Chondrocyte (in vitro differentiated cells): ENCODE data around the gene SORT1. TPM values are rescaled to one million over a fixed set of nuclear protein-coding genes. Genes with fewer than 3 reads are reported as not detected.
"Not testable (repeated sequence)": the region's sequence is repeated elsewhere in the genome, so short reads cannot be mapped to it uniquely, and the experiment has no call there.

ENCODE experiments used
- DNase-seq: peaks from one replicate; pipeline ENCODE4 v3.0.0; 2021; ENCODE audit warnings: mixed read lengths, low spot score
- H3K27ac Mint-ChIP-seq: one replicate; pipeline ENCODE4 v1.8.0; 2021; ENCODE audit warnings: mild to moderate bottlenecking, moderate library complexity, mixed read lengths; ENCODE audit not compliant: unreplicated experiment
- H3K27me3 Mint-ChIP-seq: 2 replicates; pipeline ENCODE4 v1.8.0; 2021; ENCODE audit warnings: low read depth, mixed read lengths
- H3K36me3 Mint-ChIP-seq: 2 replicates; pipeline ENCODE4 v1.8.0; 2021; ENCODE audit warnings: low read depth, mixed read lengths
- H3K4me1 Mint-ChIP-seq: 2 replicates; pipeline ENCODE4 v1.8.0; 2021; ENCODE audit warnings: low read depth, mild to moderate bottlenecking, mixed read lengths
- H3K4me3 Mint-ChIP-seq: one replicate; pipeline ENCODE4 v1.8.0; 2021; ENCODE audit warnings: mild to moderate bottlenecking, moderate library complexity, mixed read lengths; ENCODE audit not compliant: unreplicated experiment
- H3K9me3 Mint-ChIP-seq: 2 replicates; pipeline ENCODE4 v1.8.0; 2021; ENCODE audit warnings: low read depth, mixed read lengths
- CTCF ChIP-seq: fragments of 200-600 bp; sonication (generic); IDR thresholded peaks from 2 replicates; pipeline ENCODE4 v1.5.0; 2021; ENCODE audit warnings: antibody characterized with exemption, mild to moderate bottlenecking, moderate library complexity
- total RNA-seq: library from RNA; stranded (reverse); gene quantifications from 3 replicates; pipeline ENCODE4 v1.2.1, GENCODE V29; 2021

Gene SORT1
- total RNA-seq, 1 donor from 2014 or later = 107 TPM

DNA sequence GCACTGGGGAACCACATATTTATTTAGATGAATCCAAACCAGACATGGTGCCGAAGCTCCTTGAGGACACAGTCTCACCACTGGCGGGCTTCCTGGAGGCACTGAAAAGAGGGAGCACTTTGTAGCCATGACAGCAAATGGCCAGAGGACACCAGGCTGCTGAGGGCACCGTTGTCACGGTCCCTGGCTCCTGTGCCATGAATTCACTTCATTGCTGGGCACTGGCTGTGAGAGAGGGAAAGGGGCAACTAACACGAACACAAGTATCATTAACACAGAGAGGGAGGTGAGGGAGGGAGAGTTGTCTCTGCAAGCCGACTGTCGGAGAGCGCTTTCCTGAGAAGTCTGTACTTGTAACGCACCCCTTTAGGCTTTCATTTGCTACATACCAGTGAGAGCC, 105.4 kb downstream of the SORT1 start:
- H3K9me3 Mint-ChIP-seq = no peaks in the 10 kb centered on the region
- H3K27me3 Mint-ChIP-seq = no peaks in the 10 kb centered on the region

DNA sequence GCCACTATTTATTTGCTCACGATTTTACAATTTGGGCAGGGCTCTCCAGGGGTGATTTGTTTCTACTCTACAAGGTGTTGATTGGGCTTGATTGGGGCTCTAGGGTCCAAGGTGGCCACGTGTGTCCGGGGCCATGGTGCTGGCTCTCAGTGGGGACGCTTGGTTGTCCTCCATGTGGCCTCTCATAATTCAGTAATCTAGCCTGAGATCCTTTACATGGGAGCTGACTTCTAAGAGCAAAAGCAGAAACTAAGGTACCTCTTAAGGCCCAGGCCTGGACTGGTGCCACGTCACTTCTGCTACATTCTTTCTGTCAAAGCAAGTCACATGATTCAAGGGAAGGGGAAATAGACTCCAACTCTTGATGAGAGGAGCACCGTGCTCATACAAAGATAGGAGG, 106.7 kb downstream of the SORT1 start:
- no peak overlapping the region for H3K4me3 Mint-ChIP-seq
- H3K27me3 Mint-ChIP-seq = no peaks in the 10 kb centered on the region
- no peak overlapping the region for H3K27ac Mint-ChIP-seq
- H3K36me3 Mint-ChIP-seq = no peaks in the 10 kb centered on the region
- no peaks in the 10 kb centered on the region for H3K9me3 Mint-ChIP-seq
- no peak for TF ChIP-seq CTCF
- no peak for DNase-seq
- H3K4me1 Mint-ChIP-seq = no peaks in the 10 kb centered on the region

More for the DNA sequence above, 105.4 kb downstream of the SORT1 start:
- no peak for TF ChIP-seq CTCF
- DNase-seq = no peak
- H3K27ac Mint-ChIP-seq = no peak overlapping the region
- no peak overlapping the region for H3K4me3 Mint-ChIP-seq
- H3K36me3 Mint-ChIP-seq = no peaks in the 10 kb centered on the region
- no peaks in the 10 kb centered on the region for H3K4me1 Mint-ChIP-seq

- no peaks in the 10 kb centered on the region for H3K27me3 Mint-ChIP-seq
- no peak overlapping the region for H3K27ac Mint-ChIP-seq
- no peak for DNase-seq
- no peak for TF ChIP-seq CTCF
- H3K4me3 Mint-ChIP-seq = no peak overlapping the region
- no peaks in the 10 kb centered on the region for H3K4me1 Mint-ChIP-seq
- no peaks in the 10 kb centered on the region for H3K36me3 Mint-ChIP-seq
- H3K9me3 Mint-ChIP-seq = no peaks in the 10 kb centered on the region
Measured at GRCh38 chr1:109290137-109290536, 107.6 kb downstream of the SORT1 start.

DNA sequence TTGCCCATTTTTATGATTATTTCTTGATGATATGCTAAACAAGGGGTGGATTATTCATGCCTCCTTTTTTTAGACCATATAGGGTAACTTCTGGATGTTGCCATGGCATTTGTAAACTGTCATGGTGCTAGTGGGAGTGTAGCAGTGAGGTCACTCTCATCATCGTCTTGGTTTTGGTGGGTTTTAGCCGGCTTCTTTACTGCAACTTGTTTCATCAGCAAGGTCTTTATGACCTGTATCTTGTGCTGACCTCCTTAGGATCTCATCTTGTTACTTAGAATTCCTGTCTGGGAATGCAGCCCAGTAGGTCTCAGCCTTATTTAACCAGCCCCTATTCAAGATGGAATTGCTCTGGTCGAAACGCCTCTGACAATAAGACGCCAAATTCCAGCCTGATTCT, 111.0 kb downstream of the SORT1 start:
- H3K27me3 Mint-ChIP-seq, H3K27ac Mint-ChIP-seq, H3K4me3 Mint-ChIP-seq, H3K9me3 Mint-ChIP-seq, H3K36me3 Mint-ChIP-seq, DNase-seq: not testable (repeated sequence)
- peaks cover 19% of the 10 kb centered on the region for H3K4me1 Mint-ChIP-seq

DNA sequence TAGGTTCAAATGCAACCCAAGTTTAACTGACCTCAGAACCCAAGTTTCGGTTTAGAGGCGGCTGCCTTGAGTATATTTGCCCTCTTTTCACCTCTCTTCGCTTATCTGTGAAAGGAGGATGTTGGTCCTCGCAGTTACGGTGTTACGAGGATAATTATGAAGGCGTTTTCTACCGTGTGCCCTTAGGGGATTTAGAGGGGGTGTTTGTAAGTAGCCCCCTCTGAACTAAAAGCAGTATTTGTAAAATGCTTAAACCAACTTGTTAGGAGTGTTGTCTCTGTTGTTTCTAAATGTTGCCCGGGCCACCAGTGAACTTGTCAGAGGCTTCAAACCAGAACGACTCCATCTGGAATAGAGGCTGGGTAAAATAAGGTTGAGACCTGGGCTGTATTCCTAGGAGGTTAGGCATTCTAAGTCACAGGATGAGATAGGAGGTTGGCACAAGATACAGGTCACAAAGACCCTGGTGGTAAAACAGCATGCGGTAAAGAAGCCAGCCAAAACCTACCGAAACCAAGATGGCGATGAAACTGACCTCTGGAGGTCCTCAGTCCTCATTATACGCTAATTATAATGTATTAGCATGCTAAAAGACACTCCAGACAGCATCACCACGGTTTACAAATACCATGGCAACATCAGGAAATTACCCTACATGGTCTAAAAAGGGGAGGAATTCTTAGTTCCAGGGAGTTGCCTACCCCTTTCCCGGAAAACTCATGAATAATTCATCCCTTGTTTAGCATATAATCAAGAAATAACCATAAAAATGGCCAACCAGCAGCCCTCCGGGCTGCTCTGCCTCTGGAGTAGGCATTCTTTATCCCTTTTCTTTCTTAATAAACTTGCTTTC, 113.7 kb downstream of the SORT1 start:
- DNase-seq = no peak
- Mint-ChIP-seq H3K4me3 (peak overlapping the region; percentile 90), H3K27me3 (no peaks in the 10 kb centered on the region), H3K9me3 (no peaks in the 10 kb centered on the region), H3K36me3 (peaks cover 1% of the 10 kb centered on the region), H3K4me1 (peaks cover 32% of the 10 kb centered on the region), H3K27ac (peak overlapping the region; percentile 97)
- no peak for TF ChIP-seq CTCF
